OCI-LY1 (cell line): ENCODE results near the gene PAPSS2.

Experiments used
- H2AFZ ChIP-seq: fragments of 200-600 bp; sonication (generic), shearing (Covaris generic); 2 replicates; pipeline ENCODE4 v1.6.0; 2014; ENCODE audit warnings: antibody characterized with exemption, mild to moderate bottlenecking, low read length
- H3F3A ChIP-seq: fragments of 200-600 bp; sonication (generic), shearing (Covaris generic); 2 replicates; pipeline ENCODE4 v1.6.0; 2014; ENCODE audit warnings: mild to moderate bottlenecking, antibody characterized with exemption, low read length, moderate library complexity; ENCODE audit not compliant: insufficient read depth
- H3K27ac ChIP-seq: fragments of 200-600 bp; sonication (generic); 2 replicates; pipeline ENCODE4 v1.5.1; 2014; ENCODE audit warnings: low read length, mixed run types, mild to moderate bottlenecking, low read depth; ENCODE audit not compliant: poor library complexity, severe bottlenecking
- H3K27me3 ChIP-seq: fragments of 200-600 bp; sonication (generic); 2 replicates; pipeline ENCODE4 v1.6.0; 2014; ENCODE audit warnings: antibody characterized with exemption, mild to moderate bottlenecking, low read length, moderate library complexity; ENCODE audit not compliant: insufficient read depth
- H3K36me3 ChIP-seq: fragments of 200-600 bp; sonication (generic); 2 replicates; pipeline ENCODE4 v1.6.1; 2014; ENCODE audit warnings: mild to moderate bottlenecking, antibody characterized with exemption, low read length, moderate library complexity, mixed read lengths; ENCODE audit not compliant: insufficient read depth
- H3K4me1 ChIP-seq: fragments of 200-600 bp; sonication (generic); 2 replicates; pipeline ENCODE4 v1.5.1; 2014; ENCODE audit warnings: mild to moderate bottlenecking, low read length, moderate library complexity; ENCODE audit not compliant: insufficient read depth, severe bottlenecking
- H3K4me2 ChIP-seq: fragments of 200-600 bp; sonication (generic), shearing (Covaris generic); 2 replicates; pipeline ENCODE4 v1.6.1; 2014; ENCODE audit warnings: low read length
- H3K4me3 ChIP-seq: fragments of 200-600 bp; sonication (generic); 2 replicates; pipeline ENCODE4 v1.5.1; 2014; ENCODE audit warnings: low read length, low read depth, mild to moderate bottlenecking, mixed read lengths; ENCODE audit not compliant: poor library complexity, severe bottlenecking
- H3K79me2 ChIP-seq: fragments of 200-600 bp; shearing (Covaris generic); 2 replicates; pipeline ENCODE4 v1.6.1; 2016; ENCODE audit warnings: mixed run types, low read length, mixed read lengths; ENCODE audit not compliant: insufficient read depth
- H3K9ac ChIP-seq: fragments of 200-600 bp; sonication (generic), shearing (Covaris generic); 2 replicates; pipeline ENCODE4 v1.6.1; 2014; ENCODE audit warnings: mild to moderate bottlenecking, low read length, mixed read lengths
- H3K9me2 ChIP-seq: fragments of 200-600 bp; sonication (generic), shearing (Covaris generic); 2 replicates; pipeline ENCODE4 v1.6.1; 2014; ENCODE audit warnings: low read depth, mild to moderate bottlenecking, low read length, mixed read lengths
- H3K9me3 ChIP-seq: fragments of 200-600 bp; shearing (Covaris generic); 2 replicates; pipeline ENCODE4 v1.6.1; 2014; ENCODE audit warnings: low read length, mixed read lengths
- H4K20me1 ChIP-seq: fragments of 200-600 bp; sonication (generic), shearing (Covaris generic); 2 replicates; pipeline ENCODE4 v1.6.0; 2016; ENCODE audit warnings: mild to moderate bottlenecking, low read length; ENCODE audit not compliant: insufficient read depth
- EZH2 ChIP-seq: fragments of 200-600 bp; sonication (generic), shearing (Covaris generic); IDR thresholded peaks from 2 replicates; pipeline ENCODE4 v1.8.0; 2017; ENCODE audit warnings: borderline replicate concordance, mixed run types, mild to moderate bottlenecking, antibody characterized with exemption, low read length, moderate library complexity, mixed read lengths
- TF ChIP-seq, protein P1 (sequence below): fragments of 200-600 bp; sonication (generic), shearing (Covaris generic); IDR thresholded peaks from 2 replicates; pipeline ENCODE4 v1.5.1; 2017; ENCODE audit warnings: mild to moderate bottlenecking, antibody characterized with exemption, low read length, moderate library complexity, mixed read lengths

The PAPSS2 gene

DNA sequence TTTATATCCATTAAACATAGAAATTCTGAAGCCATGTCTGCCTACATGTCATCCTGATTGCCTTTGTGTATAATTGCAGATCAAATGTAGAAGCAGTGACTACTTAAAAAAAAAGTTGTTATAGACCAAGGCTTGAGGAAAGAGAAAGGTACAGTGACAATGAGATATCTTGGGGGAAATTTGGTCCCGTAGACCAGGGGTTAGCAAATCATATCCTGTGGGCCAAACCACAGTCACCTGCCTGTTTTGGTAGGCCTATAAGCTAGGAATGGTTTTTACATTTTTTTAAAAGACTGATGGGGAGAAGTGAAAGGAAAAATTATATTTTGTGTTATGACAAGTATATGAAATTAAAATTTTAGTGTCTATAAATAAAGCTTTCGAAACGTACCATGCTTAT, 12.9 kb downstream of the PAPSS2 start:
- Histone ChIP-seq H3K36me3 (no peaks in the 10 kb centered on the region), H3K27ac (no peak overlapping the region), H3K27me3 (no peaks in the 10 kb centered on the region), H3K4me3 (no peak overlapping the region), H3K9me3 (no peaks in the 10 kb centered on the region), H3K9me2 (no peaks in the 10 kb centered on the region), H3K9ac (no peak overlapping the region), H3K79me2 (no peaks in the 10 kb centered on the region), H3K4me2 (no peak overlapping the region), H2AFZ (no peak overlapping the region), H4K20me1 (no peaks in the 10 kb centered on the region), H3K4me1 (no peaks in the 10 kb centered on the region), H3F3A (no peaks in the 10 kb centered on the region)
- TF ChIP-seq EZH2 = no peak
- TF ChIP-seq, protein P1, sequence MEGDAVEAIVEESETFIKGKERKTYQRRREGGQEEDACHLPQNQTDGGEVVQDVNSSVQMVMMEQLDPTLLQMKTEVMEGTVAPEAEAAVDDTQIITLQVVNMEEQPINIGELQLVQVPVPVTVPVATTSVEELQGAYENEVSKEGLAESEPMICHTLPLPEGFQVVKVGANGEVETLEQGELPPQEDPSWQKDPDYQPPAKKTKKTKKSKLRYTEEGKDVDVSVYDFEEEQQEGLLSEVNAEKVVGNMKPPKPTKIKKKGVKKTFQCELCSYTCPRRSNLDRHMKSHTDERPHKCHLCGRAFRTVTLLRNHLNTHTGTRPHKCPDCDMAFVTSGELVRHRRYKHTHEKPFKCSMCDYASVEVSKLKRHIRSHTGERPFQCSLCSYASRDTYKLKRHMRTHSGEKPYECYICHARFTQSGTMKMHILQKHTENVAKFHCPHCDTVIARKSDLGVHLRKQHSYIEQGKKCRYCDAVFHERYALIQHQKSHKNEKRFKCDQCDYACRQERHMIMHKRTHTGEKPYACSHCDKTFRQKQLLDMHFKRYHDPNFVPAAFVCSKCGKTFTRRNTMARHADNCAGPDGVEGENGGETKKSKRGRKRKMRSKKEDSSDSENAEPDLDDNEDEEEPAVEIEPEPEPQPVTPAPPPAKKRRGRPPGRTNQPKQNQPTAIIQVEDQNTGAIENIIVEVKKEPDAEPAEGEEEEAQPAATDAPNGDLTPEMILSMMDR = no peak

DNA sequence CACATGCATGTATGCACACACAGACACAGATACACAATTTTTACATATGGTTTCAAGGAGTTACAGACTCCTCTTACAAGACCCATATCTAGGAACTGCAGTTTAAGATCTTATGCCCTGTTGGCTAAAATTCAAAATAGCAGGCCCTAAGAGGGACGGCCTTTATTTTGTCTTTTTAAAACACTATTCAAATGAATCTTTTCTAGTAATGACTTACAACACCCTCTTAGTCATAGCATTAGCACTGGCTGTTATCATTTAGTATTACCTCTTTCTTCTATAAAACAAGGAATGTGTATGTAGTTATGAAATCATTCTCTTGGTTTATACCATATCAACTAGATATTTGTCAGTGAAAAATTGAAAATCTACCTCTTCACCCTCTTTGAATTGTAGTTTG, 15.3 kb downstream of the PAPSS2 start:
- Histone ChIP-seq H3K4me1 (no peaks in the 10 kb centered on the region), H3K9me2 (no peaks in the 10 kb centered on the region), H3K36me3 (no peaks in the 10 kb centered on the region), H3K27ac (no peak overlapping the region), H4K20me1 (no peaks in the 10 kb centered on the region), H3K79me2 (no peaks in the 10 kb centered on the region), H3K9me3 (no peaks in the 10 kb centered on the region), H3K4me2 (no peak overlapping the region), H3K27me3 (no peaks in the 10 kb centered on the region), H2AFZ (no peak overlapping the region), H3K4me3 (no peak overlapping the region), H3F3A (no peaks in the 10 kb centered on the region), H3K9ac (no peak overlapping the region)
- no peak for TF ChIP-seq EZH2
- TF ChIP-seq, protein P1 = no peak

DNA sequence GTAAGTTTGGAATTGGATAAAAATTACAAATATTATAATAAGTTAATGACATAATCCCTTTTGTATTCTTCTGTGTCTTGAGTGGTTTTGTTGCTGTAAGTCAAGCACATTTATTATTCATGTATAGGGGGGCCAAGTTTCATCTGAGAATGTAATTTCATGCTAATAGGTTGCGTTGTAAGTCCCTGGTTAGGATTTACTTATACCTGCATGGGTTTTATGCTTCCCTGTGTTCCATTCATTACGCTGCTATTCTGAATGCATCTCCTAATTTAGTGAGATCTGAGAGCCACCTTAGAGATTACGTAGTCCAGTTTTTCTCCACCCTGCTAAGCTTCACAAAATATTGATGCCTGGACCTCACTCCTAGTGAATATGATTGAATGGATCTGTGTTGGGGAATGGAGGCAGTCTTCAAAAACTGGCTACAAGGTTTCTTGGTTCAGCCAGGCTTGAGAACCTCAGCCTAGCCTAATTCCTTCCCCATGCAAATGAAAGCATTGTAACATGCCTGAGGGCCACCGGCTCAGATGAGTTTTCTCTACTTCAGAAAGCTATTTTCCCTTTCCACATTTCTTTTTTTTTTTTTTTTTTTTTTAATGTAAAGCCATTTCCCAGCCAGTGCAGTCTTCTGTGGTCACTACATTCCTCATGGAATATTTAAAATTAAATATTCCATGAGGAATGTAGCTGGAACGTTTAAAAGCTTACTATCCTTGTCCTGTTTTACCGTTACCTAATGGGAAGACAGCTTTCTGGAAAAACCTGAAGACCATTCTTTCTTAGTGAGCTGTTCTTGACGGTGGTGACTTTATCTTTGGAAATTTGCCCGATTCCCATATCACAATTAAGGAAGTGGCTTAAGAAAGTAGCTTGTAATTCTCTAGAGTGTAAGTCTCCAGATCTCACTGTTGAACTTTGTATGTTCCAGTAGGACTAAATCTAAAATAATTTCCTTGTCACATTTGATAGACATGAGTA, 16.0 kb downstream of the PAPSS2 start:
- no peak overlapping the region for H3K27ac ChIP-seq
- no peak overlapping the region for H3K4me3 ChIP-seq
- H3K4me2 ChIP-seq = no peak overlapping the region
- no peaks in the 10 kb centered on the region for H3K9me2 ChIP-seq
- H3K27me3 ChIP-seq = no peaks in the 10 kb centered on the region
- H2AFZ ChIP-seq = no peak overlapping the region
- no peaks in the 10 kb centered on the region for H4K20me1 ChIP-seq
- no peaks in the 10 kb centered on the region for H3F3A ChIP-seq
- TF ChIP-seq, protein P1 = no peak
- no peak for TF ChIP-seq EZH2
- no peak overlapping the region for H3K9ac ChIP-seq
- H3K79me2 ChIP-seq = no peaks in the 10 kb centered on the region
- H3K36me3 ChIP-seq = no peaks in the 10 kb centered on the region
- no peaks in the 10 kb centered on the region for H3K4me1 ChIP-seq
- no peaks in the 10 kb centered on the region for H3K9me3 ChIP-seq
